Measurements from ENCODE around the gene CABLES2.

CABLES2 gene, protein sequence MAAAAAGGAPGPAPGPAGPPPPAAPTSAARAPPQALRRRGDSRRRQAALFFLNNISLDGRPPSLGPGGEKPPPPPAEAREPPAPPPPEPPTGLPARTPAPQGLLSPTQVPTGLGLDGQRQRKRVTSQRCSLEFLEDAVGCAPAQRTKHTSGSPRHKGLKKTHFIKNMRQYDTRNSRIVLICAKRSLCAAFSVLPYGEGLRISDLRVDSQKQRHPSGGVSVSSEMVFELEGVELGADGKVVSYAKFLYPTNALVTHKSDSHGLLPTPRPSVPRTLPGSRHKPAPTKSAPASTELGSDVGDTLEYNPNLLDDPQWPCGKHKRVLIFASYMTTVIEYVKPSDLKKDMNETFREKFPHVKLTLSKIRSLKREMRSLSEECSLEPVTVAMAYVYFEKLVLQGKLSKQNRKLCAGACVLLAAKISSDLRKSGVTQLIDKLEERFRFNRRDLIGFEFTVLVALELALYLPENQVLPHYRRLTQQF

DNA sequence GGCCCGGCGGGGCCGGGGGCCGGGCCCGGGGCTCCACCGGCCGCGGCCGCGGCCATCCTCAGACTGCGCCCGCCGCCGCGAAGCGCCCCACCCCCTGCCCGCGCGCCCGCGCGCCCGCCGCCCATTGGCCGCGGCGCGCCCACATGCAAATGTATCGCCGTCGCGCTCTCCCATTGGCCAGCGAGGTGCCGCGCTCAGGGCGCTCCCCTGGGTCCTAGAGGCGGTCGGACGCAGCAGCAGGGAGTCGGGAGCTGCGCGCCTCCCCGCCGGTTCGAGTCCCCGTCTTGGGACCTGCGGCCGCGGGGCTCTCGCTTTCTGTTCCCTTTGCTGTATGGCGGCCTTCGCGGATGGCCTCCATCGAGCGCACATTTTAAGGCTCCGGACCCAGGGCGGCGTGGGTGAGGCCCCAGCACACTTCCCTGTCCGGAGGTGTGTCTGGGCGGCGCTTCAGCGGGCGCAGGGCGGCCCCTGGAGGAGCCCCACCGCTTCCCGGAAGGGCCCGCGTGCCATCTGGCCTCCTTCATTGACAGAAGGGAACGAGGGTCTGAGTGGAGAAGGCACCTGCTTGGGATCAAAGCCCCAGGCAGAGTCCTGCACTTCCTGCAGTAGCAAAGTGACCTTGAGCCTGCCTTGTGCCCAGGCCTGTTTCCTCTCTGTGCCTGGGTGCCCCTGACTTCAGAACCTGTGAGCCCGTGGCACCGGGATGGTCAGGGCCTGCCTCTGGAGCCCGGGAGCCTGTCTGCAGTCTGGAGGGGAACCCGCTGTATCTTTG is at the start of gene CABLES2:
CABLES2 (minus strand) TSS at position 65 of the 772 bp plus-strand sequence; CDS start at position 56, 9 bp downstream.
- peak; percentile 96 for DNase-seq

GRCh38 chr20:62455929-62456328 is 48.8 kb upstream of the CABLES2 start:
- no peak for DNase-seq

DNA sequence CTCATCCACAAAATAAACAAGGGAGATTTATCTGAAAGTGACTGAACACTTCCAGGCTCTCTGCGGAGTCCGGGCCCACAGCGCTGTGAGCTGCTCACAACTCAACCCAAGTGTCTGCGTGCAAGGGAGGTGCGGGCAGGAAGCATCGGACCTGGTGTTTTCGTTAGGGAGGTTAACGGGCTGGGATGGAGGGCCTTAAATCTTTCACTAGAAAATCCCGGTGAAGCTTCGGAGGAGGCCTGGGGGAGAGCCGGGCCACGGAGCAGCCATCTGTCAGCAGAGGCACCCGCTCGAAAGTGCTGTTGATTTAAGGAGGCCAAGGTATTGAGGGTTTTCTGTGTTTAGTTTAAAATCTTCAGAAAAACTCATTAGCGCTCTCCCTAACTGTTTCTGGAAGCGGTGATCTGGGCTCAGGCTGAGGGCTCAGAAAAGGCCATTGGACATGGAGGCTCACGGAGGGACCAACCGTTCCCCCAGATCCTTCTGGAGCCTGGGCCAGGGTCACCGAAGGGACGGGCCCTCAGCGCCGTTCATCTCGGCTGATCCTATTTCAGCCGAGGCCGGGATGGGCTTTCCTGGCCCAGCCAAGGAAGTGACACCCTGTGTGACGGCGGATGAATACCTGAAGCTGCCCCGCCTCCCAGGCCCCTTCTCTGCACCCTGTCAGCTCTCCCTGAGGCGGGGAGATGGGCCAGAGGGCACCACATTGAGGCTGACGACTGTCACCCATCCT is 48.0 kb upstream of the CABLES2 start:
- DNase-seq, result no peak

DNA sequence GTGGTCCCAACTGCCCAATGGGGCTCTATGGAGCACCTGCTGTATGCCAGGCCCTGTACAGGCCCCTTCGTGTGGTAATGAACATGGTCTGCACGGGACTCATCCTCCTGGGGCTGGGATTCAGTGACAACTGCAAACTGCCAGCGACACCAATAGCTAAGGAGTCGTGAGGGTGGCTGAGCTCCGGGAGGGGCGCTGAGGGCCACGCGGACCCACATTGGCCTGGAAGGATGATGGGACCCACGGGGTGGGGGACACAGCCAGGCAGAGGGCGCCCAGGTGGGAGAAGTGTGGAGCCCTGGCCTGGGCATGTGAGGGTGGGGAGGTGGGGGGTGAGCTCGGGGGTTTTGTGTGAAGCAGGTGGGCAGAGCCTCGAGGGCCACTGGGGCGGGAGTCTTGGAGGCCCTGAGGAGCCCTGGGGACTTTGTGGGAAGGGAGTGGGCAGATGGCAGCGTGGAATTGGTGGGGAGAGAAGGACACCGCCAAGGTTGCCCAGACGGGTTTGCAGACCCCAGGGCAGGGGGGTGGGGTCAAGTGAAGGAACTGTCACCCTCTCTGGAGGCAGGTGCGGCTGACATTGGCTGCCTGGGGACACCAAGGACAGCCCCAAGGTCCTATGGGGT is 46.2 kb upstream of the CABLES2 start:
- no peak for DNase-seq

DNA sequence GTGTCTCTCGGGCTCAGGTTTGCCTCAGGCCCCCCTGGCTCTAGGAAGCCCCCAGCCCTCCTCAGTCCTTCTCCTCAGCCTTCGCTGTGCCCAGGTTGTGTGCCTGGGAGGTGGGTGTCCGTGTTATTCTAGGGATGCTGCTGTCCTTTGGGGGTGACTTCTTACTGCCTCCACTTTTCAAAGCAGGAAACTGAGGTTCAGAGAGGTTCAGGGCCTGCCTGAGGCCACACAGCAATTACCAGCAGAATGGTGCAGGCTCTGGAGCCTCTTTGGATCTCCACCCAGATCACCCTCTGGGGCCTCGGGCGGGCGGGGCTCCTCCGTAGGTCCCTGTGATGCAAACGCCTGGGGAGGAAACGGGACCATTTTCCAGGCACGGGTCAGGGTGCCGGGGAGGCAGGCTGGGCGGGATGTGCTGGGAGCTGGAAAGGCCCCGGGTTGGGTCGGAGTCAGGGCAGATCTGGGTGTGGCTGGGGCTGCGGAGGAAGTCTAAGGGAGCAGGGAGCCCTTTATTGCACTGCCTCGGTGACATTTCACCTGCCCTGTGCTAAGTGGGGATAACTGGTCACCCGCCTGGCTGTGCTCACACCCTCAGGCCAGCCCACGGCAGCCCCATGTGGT is 45.5 kb upstream of the CABLES2 start:
- no peak for DNase-seq

DNA sequence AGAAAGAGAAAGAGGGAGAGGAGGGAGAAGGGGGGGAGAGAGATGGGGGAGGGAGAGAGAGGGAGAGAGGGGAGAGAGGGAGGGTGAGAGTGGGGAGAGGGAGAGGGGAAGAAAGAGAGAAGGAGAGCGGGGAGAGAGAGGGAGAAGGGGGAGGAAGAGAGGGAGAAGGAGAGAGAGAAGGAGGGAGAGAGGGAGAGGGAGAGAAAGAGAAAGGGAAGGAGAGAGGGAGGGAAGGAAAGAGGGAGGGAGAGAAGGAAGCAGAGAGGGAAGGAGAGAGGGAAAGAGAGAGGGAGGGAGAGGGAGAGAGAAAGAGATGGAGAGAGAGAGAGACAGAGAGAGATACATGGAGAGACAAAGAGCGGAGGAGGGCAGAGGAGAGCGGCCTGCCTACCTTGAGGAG is 44.9 kb upstream of the CABLES2 start:
- DNase-seq, result no peak

DNA sequence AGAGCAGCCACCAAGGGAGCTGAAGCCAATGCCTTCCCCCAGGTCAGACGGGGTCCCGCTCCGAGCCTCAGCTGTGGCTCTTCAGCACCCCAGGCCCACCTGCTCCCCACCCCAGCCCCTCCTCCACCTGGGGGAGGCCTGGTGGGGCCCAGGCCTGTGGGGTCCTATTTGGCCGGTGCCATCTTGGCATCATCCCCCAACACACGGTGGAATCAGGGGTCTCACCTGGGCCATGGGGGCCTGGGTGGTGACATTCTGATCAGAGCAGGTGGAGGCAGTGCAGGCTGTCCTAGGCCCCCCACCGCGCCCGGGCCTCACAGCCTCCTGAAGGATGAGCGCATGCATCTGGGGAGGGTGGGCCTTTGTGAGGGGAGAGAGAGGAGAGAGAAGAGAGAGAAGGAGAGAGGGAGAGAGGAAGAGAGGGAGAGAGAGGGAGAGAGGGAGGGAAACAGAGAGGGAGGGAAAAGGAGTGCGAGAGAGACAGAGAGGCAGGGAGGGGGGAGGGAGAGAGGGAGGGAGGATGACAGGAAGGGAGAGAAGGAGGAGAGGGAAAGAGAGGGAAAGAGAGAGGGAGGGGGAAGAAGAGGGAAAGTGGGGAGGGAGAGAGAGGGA is 44.2 kb upstream of the CABLES2 start:
- no peak for DNase-seq

DNA sequence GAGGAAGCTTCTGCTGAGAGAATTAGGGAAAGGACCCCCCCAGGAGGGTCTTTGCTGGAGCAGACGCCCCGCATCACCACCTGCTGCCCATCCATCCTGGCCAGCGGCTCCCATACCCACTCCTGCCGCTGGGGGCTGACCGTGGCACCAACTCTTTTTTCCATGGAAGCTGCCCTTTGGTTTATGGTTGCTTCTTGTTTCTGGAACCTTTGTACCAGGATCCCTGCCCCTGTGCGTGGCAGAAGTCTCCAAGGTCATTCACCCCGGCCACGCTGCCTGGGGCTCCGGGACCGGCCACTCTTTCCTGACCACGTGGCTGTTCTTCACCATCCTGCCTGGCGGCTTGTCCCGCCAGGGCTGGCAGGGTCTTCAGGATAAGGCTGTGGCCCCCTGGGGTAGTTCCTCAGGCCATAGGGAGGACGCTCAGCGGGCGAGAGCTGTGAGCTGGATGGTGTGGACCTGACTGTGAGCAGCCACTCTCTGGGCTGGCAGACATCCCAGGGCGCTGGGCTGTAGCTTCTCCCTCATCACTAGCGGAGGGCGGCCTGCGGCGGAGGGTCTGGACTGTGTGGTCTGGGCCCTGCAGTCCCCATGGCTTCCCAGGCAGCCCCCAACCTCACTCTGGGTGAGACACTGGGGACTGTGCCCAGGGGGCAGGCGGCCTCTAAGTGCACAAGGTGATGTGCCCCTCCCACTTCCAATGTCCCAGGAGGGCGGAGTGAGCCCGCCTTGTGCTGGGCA is 43.0 kb upstream of the CABLES2 start:
- no peak for DNase-seq

GRCh38 chr20:62448788-62449187 is 41.7 kb upstream of the CABLES2 start:
- DNase-seq, result no peak

DNA sequence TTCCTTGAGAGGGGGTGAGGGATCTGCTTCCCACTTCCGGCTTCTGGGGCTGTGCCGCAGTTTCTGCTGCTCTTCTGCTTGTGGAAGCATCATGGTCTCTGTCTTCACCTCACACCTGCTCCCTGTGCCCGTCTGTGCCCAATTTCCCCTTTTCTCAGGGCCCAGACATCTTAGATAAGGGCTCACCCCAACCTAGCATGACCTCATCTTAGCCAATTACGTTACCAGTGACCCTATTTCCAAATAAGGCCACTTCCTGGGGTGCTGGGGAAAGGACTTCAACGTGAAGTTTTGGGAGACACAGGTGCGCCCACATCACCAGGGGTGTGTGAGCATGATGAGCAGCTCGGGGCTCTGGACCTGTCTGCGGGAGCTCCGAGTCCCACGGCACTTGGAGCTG is 41.0 kb upstream of the CABLES2 start:
- DNase-seq, result peak; percentile 35

DNA sequence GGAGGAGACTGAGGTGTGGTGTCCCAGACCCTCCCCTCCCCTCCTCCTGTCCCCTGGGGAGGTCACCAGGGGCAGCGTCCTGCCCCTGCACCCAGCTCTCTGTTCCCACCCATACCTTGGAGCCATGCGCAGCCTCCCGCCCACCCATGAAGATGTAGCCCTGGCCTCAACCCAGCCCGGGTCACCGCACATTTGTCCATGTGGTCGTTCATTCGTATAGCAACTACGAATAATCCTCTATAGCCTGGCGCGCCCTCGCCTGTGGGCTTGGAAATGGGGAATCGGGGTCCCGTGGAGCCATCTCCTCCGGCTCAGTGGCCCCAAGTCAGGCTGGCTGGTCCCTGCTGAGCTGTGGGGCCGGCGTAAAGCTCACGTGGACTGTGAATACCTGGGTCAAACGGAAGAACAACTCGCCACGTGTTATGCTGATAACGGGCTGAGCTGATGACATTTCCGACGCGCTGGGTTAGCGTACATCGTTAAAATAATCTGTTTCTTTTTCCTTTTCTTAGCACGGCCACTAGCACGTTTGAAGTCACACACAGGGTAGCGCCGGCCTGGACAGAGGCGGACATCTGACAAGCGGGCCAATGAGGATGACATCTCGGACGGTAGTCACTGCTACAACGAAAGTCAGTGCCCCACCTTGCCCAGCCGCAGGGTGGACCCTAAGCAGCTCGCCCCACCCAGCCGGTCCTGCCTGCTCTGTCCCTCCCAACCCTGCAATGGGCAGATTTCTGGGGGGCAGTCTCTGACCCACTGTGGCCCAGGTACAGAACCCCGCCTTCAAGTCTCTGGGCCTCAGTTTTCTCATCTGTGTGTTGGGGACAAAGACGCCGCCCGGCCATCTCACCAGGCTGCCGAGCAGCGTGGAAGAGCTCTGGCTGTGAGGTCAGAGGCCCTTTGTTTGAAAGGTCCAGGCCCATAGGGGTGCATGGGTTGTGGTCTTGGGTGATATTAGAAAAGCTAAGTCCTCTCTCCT is 40.1 kb upstream of the CABLES2 start:
- DNase-seq, result no peak

DNA sequence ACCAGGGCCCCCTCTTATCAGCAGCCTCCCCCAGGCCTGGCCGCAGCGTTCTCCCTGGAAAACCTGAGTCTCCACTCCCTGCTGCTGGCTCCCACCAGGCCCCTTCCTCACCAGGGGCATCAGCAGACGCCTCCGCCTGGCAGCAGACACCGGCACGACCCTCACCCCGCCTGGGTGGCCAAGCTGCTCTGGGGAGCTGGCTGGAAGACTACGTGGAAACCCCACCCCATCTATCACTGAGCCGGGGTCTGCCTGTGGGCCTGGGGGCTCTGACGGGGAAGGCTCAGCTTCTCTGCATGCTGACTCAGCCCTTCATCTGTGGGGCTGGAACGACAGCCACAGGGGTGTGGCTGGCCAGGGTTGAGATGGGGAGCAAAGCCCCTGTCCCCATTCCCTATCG is 39.4 kb upstream of the CABLES2 start:
- no peak for DNase-seq

- peak; percentile 26 for DNase-seq
Observed at GRCh38 chr20:62445553-62446340, 38.7 kb upstream of the CABLES2 start.

- DNase-seq, result no peak
Observed at GRCh38 chr20:62444286-62444685, 37.2 kb upstream of the CABLES2 start.

- DNase-seq, result no peak
Observed at GRCh38 chr20:62441987-62442539, 35.0 kb upstream of the CABLES2 start.

DNA sequence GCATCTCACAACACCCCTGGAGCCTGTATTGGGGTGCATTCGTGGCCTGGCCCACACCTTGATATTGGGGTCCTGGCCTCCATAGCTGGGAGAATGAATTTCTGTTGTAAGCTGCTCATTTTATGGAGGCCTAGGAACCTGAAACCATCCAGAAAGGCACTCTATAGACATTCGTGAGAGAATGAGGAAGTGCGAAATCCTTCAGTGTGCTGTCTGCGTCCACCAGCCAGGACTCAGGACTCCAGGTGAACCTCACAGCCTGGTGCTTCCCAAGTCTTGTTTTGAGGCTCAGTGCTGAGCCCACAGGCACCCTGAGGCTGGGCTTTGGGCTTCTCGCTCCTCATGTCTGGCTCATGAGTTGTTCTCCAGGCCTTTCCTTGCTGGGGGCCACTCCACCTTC is 32.1 kb upstream of the CABLES2 start:
- DNase-seq, result peak; percentile 79

DNA sequence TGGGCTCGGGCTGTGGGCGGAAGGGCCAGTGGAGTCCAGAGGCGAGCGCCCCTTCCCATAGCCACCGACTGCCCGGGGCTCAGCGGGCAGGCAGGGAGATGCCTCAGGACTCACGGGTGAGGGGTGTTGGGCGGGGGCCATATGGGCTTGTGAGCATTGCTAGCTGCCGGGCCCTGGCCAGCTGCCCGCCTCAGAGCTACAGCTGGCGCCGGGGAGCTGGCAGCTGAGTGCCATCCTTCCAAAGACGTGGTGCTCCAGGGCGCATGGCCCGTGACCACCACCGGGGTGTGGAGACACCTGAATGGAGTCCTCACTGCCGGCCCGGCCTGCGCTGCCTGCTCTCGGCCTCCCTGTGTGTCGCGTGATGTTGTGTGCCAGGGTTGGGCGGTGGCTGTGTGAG is 30.8 kb upstream of the CABLES2 start:
- DNase-seq, result no peak

DNA sequence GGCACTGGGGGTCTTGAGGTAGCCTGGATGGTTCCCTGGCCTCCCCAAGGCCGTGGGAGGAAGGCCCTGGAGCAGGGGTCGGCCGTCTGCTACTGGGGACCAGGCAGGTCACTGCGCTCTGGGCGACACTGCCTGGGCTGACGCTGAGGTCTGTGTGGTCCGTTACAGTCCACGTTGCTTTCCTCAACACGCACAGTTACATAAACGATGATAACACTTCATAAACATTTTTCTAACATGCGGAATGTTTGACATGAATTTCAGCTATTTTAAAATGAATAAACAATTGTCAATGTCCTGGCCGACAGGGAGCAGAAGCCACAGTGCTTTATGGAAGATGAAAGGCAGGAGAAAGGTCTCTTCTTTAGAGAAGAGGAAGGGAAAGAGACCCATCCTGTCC is 30.4 kb upstream of the CABLES2 start:
- DNase-seq, result no peak

GRCh38 chr20:62436692-62437091 is 29.6 kb upstream of the CABLES2 start:
- no peak for DNase-seq

Data from RPMI8226 (cell line).